DMS79 (cell line): ENCODE measurements around the gene NUDT3.
A peak's percentile ranks its signal among the peaks of the same experiment; 100 is the strongest.
"Not testable (repeated sequence)": the region's sequence is repeated elsewhere in the genome, so short reads cannot be mapped to it uniquely, and the experiment has no call there.

Source experiments
- DNase-seq: peaks from one replicate; lab custom pipeline; 2025; lab: John Stamatoyannopoulos, UW

The NUDT3 gene

DNA sequence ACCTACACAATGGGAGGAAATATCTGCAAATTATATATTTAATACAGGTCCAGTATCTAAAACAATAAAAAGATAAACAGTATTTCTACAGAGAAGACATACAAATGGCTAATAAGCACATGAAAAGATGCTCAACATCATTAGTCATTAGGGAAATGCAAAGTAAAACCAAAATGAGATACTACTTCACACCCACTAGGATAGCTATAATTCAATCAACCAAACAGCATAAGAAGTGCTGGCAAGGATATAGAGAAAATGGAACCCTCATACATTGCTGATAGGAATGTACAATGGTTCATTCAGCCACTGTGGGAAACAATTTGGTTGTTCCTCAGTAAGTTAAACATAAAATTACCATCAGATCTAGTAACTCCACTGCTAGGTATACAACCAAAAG, 48.7 kb downstream of the NUDT3 start:
- DNase-seq, result no peak

DNA sequence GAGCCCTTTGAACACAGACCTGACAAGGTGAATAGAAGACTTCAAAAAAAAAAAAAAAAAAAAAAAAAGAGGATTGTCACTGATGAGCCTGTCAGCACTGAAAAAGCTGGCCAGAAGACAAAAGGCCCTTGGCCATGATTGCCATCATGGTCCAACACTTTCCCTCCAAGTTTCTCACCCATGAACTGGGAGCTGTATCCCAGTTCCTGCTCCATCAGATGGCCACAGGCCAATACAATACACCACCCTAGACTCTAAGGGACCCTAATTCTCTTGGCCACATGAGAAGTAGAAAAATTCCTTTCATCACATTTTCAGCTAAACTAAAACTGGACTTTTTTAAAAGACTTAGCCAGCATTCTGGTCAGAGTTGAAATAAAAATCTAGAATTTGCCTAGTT, 50.2 kb downstream of the NUDT3 start:
- DNase-seq, result no peak

DNA sequence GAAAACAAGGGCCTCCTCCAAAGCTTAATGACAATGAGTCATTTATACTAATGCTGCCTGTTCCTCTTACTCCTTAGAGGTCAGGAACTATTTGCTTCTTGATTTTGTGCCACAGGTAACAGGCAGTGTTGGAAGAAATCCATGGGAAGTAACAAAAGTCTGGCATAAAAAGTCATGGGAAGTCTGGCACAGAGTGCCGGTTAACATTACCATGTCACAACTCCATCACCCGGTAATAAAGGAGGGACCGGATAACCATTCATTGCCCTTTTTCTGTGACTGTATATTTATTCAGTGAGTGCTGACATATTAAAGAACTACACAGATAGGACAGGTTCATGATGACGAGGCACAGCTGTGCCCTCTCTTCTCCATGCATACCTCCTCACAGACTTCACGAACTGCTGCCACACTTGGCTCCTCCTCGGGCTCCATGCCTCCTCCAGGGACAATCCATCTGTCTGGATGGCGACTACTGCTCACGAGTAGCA, 50.9 kb downstream of the NUDT3 start:
- DNase-seq, result no peak

DNA sequence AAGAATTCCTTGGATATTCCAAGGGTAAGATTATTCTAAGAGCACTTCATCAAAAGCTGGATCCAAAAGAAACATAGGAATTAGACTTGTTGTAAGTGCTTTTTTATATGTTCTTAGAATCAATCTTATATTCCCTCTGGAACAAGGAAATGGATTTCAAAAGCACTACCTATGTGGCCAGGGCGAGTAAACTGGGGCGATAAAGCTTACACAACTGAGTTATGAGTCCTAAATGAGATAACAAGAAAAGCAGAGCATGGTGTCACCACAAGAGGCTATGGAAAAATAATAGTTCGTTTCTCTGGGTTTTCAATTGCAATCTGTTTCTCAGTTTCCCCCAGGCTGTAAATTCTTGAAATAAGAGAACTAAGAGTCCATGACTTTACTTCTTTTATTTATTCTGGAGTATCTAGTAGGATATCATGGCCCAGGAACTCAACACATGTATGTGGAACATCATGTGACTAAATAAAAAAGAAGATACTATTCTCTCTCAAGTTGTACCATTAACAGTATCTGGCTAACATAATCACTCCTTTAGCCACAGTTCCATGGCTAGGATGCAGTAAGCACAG, 51.5 kb downstream of the NUDT3 start:
- no peak for DNase-seq

DNA sequence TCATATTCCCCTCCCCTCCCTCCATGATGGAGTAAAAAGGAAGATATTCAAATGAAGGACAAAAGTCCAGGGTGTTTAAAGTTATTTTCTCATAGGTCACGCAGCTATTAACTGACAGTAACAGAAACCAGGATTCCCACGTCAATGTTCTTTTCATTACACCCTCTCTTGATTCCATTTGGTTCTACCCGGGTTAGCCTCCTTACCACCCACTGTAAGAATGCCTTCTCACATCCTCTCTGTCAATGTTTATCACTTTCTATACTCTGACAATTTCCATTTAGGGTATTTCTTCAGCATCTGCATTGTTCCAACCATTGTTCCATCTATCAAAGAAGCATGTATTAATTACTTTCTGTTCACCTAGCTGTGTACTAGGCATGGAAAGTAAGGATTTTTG, 52.1 kb downstream of the NUDT3 start:
- DNase-seq, result no peak

DNA sequence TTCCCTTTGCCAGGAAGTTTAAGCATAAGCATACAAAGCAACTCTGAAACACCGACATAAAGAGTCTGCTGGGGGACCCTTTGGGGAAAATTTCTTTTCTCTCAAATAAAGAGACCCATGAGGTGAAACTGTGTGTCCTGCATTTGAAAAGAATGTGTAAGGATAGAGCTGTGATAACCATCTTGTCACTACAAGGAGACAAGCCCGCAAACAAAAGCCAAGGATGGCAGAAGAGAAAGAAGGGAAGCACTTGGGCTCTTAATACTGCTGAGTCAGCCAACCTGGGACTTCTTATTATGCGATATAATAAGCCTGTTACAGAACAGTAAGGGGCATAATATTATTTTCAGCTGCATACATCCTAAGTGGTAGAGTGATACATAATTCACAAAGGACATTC, 52.5 kb downstream of the NUDT3 start:
- no peak for DNase-seq

DNA sequence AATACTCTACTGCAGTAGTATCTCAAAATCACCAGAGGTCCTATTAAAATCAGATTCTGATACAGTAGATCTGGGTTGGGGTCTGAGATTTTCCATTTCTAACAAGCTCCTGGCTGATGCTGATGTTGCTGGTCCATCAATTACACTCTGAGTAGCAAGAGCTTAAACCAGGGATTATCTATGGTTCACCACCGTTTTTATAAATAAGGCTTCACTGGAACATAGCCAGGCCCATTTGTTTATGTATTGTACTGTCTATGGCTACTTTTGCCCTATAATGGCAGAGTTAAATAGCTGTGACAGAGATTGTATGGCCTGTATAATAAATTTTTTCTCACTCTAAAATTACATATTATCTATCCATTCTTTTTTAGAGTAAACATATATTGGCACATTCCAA, 53.0 kb downstream of the NUDT3 start:
- no peak for DNase-seq

DNA sequence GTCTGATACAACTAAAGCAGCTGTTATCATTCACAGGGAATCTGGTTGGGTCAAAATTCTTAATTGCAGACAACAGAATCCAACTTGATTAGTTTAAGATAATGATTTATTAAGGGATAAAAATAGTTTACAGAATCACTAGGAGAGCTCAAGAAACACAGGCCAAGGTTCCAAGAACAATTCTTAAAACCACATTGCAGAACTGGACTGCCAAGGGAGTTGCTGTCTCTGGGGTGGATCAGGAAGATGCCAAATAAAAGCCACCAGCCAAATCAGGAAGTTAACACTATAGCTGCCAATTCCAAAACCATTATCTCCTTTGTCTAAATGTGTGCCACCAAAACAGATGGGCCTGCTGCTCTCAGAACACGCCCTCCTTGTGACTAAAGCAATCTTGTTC, 53.7 kb downstream of the NUDT3 start:
- DNase-seq, result no peak

DNA sequence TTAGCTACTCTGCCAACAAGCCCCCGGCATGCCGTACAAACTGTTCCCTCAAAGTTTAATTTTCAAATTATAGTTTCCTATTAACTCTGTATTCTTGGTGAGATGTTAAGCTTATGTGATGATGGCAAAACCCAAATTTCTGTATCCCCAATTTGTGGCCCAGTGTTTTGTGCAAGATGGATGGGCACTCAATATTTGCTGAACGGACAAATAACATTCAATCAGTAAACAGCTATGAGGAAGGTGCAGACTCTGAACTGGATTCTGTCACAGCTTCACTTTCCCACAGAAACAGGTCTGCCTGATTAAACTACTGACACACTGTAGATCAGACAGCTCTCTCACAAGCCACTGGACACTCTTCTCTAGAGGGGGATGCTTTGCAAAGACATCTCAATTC, 54.1 kb downstream of the NUDT3 start:
- DNase-seq, result no peak

DNA sequence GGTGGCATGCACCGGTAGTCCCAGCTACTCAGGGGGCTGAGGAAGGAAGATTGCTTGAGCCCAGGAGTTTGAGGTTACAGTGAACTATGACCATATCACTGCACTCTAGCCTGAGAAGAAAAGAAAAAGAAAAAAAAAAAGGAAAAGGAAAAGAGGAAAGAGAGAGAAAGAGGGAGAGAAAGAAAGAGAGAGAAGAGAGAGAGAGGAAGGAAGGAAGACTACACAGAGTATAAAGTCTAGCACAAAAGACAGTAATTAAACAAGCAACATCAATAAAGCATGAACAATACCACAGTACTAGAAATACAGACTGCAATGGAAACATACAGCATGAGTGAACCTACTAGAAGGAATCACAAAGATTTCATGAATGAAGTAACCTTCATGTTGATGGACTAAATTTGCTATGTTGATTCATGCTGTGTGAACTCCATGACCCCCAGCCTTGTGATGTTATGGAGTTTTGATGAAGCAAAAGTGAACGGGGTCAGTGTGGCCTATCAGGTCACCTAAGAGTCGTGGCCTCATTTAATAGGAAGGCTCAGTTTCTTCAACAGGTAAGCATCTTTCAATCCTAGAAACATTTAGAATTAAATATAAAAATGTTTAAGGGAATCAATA, 57.6 kb downstream of the NUDT3 start:
- DNase-seq, result no peak

DNA sequence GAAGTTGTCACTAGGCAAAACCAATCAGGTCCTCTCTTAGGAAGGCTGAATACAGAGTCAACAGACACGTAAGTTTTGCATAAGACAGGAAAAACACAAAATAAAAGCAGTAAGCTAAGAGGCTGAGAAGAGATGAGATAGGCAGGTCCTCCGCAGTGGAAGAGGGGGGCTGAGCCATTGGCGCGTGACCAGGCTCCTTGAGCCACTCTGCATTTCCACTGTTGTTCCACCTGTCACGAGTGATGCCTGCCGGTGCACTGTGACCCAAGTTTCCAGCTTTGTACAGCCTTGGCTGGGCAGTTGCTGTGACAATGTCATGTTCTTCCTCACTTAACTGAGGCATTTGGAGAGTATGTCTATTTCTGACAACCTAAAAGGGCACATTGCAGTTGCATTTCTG, 58.6 kb downstream of the NUDT3 start:
- DNase-seq, result no peak

DNA sequence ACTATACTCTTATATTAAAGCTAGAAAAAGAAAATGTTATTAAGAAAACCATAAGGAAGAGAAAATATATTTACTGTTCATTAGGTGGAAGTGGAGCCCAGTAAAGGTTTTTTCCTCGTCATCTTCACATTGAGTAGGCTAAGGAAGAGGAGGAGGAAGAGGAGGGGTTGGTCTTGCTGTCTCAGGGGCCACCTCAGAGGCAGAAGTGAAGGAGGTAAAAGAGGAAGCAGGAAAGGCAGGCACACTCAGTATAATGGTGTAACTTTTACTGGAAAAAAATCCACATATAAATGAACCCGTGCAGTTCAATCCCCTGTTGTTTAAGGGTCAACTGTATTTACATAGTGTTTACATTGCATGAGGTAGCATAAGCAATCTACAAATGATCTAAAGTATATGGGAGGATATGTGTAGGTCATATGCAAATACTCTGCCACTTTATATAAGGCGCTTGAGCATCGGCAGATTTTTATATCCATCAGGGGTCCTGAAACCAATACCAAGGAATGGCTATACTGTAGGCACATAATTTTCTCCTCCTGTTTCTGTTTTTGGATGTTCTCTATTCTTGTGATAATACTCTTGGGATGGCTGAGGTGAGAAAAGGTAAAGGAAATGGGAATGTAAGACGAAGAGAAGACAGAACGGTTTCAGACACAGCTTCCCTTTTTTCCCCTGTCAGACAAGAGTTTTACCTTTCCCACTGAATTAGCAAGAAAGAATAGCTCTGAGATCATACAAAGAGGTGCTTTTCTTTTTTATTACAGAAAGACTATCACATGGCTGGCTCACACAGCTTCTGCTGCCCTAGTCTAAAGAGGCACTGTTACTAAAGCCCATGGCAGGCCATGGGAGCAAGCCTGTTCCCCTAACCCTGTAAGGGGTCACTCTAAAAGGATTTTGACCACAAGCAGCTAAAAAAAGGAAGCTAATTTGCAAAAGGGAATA, 59.9 kb downstream of the NUDT3 start:
- DNase-seq, result no peak

DNA sequence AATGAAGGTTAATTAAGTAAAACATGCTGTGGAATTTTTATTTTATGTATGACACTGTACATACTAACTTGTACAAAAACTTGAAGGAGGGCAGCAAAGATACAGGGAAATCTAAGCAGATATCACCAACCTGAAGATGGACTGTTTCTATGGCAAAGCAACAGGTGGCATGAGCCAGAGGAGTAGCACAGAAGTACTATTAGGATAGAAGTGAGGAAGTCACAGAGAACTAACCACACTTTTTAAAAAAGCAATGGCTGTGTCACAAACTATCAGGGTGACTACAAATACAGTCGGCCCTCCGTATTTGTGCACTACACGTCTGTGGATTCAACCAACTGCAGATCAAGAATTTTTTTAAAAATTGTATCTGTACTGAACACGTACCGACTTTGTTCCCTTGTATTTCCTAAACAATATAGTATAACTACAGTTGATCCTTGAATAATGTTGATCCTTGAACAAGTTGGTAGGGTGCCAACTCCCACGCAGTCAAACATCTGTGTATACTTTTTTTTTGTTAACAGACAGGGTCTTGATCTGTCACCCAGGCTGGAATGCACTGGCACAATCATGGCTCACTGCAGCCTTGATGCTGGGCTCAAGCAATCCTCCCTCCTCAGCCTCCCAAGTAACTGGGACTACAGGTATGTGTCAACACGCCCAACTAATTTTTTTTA, 61.0 kb downstream of the NUDT3 start:
- no peak for DNase-seq

DNA sequence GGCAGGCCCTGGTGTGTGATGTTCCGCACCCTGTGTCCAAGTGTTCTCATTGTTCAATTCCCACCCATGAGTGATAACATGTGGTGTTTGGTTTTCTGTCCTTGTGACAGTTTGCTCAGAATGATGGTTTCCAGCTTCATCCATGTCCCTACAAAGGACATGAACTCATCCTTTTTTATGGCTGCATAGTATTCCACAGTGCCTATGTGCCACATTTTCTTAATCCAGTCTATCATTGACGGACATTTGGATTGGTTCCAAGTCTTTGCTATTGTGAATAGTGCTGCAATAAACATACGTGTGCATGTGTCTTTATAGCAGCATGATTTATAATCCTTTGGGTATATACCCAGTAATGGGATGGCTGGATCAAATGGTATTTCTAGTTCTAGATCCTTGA, 62.7 kb downstream of the NUDT3 start:
- DNase-seq, result not testable (repeated sequence)

DNA sequence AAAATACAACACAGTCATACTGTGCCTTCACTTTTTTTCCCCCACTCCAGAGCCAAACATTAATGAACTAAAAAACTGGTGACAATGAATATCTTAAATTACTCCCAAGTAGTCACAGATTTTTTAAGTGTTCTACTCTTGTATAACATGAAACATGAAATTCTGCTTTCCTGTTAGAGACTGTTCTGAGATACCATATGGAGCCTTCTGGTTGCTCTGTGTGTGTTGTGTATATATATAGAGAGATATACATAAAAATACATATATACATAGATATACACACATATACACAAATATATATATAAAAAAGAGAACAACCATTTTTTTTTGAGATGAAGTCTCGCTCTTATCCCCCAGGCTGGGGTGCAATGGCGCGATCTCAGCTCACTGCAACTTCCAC, 63.5 kb downstream of the NUDT3 start:
- DNase-seq, result no peak

DNA sequence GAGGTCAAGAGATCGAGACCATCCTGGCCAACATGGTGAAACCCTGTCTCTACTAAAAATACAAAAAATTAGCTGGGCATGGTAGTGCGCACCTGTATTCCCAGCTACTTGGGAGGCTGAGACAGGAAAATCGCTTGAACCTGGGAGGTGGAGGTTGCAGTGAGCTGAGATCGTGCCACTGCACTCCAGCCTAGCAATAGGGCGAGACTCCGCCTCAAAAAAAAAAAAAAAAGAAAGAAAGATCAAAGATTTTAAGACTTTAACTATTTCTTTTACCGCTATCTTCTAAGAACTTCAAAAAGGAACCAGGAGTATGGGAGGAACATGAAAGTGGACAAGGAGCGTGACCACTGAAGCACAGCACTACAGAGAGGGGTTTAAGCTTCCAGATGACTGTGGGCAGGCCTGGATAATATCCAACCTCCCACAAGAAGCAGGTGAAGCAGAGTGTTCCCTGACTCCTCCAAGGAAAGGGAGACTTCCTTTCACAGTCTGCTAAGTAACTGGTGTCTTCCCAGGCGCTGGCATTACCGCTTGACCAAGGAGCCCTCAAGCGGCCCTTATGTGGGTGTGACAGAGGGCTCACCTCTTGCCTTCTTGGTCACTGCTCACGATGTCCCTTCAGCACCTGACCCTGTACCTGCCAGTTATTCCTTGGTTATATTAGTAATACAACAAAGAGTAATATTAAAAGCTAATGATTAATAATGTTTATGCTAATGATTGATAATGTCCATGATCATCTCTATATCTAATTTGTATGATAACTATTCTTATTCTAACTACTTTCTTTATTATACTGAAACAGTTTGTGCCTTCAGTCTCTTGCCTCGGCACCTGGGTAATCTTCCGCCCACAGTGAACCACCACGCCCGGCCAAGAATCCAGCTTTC, 64.9 kb downstream of the NUDT3 start:
- DNase-seq, result peak; percentile 32

DNA sequence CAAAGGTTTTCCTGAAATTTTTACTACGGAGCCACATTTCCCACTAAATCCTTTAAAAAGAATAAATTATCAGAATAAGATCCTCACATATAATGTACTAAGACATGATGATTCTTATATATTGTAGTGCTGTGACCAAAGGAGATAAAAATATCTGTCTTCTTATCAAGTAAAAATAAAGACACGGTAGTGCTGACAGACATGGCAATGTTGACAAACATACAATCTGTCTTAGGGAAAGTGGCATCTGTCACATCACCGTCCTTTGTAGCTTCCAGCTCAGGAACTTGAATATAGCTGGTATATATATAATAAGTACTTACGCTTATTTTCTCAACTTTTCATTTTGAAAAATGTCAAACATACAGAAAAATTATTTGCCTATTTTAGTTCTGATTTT, 66.8 kb downstream of the NUDT3 start:
- DNase-seq, result no peak

DNA sequence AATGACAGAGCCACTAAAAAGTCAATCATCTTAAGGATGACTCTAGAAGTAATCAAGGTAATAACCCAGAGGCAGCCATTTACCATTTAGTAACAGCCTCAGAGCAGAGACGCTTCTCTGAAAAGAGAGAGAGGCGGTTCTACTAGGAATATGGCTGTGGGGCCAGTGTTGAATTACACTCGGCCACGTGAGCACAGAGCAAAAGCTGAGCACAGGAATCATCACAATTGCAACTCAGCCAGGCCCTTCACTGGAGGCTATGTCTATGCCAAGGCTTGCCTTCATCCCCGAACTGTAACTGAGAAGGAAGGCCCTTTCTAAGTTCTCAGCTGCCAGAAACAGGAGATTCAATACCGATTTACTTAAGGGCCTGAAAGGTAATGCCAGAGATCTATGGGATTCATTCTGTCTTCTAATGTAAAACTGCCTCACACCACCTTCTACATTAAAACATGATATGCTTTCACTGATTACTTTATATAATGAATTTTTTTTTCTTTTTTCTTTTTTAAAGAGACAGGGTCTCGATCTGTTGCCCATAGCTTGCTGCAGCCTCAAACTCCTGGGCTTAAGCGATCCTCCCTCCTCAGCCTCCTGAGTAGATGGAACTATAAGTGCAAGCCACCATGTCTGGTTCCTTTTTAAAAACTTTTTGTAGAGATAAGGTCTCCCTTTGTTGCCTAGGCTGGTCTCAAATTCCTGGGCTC, 67.6 kb downstream of the NUDT3 start:
- DNase-seq, result no peak

DNA sequence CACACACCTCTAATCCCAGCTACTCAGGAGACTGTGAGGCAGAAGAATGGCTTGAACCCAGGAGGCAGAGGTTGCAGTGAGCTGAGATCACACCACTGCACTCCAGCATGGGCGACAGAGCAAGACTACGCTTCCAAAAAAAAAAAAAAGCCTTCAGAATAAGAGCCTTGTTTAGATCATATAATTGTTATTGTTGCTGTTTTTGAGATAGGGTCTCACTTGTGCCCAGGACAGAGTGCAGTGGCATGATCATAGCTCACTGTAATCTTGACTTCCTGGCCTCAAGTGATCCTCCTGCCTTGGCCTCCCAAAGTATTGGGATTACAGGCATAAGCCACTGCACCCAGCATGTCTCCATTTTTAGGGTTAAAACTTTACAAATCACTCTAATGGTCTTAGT, 68.2 kb downstream of the NUDT3 start:
- DNase-seq, result not testable (repeated sequence)

DNA sequence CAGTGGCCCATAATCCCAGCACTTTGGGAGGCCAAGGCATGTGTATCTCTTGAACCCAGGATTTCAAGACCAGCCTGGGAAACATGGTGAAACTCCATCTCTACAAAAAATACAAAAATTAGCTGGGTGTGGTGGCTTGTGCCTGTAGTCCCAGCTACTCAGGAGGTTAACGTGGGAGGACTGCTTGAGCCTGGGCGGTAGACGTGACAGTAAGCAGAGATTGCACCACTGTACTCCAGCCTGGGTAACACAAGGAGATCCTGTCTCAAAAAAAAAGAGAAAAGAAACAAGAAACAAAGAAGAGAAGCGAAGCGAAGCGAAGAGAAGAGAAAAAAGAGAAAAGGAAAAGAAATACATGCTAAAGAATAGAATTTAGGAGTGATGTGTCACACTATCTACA, 69.2 kb downstream of the NUDT3 start:
- no peak for DNase-seq

DNA sequence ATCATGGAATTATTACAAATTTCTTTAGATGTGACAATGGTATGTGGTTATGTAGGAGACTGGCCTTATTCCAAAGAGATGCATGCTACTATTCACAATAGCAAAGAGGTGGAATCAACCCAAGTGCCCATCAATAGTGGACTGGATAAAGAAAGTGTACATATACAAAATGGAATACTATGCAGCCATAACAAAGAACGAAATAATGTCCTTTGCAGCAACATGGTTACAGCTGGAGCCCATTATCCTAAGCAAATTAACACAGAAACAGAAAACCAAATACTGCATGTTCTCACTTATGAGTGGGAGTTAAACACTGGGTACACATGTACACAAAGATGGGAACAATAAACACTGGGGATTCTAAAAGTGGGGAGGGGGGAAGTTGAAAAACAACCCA, 69.7 kb downstream of the NUDT3 start:
- DNase-seq, result no peak
